NOMO-1 treated with dmso at 0.1 percent for 144 hours (cell line): ENCODE data around the gene TMEM266.

ENCODE experiments used
- DNase-seq: peaks from one replicate; lab custom pipeline; 2025; ENCODE audit not compliant: unreplicated experiment; lab: John Stamatoyannopoulos, UW

TMEM266 gene

GRCh38 chr15:76179023-76179422, 119.2 kb downstream of the TMEM266 start:
- no peak for DNase-seq

GRCh38 chr15:76180321-76180720, 120.5 kb downstream of the TMEM266 start:
- DNase-seq: no peak

GRCh38 chr15:76181705-76182107, 121.9 kb downstream of the TMEM266 start:
- no peak for DNase-seq

GRCh38 chr15:76183930-76184649, 124.3 kb downstream of the TMEM266 start:
- DNase-seq: no peak

- DNase-seq: no peak
These were observed 124.9 kb downstream of the TMEM266 start for GRCh38 chr15:76184650-76185035.

GRCh38 chr15:76185716-76186115, 125.9 kb downstream of the TMEM266 start:
- no peak for DNase-seq

GRCh38 chr15:76187163-76187562, 127.4 kb downstream of the TMEM266 start:
- no peak for DNase-seq

- no peak for DNase-seq
These were observed 129.3 kb downstream of the TMEM266 start for GRCh38 chr15:76189106-76189505.

GRCh38 chr15:76190070-76190564, 130.3 kb downstream of the TMEM266 start:
- no peak for DNase-seq

- DNase-seq: peak; percentile 42
These were observed 131.2 kb downstream of the TMEM266 start for GRCh38 chr15:76190751-76191538.

GRCh38 chr15:76191539-76192244, 131.9 kb downstream of the TMEM266 start:
- no peak for DNase-seq

GRCh38 chr15:76192715-76193114, 132.9 kb downstream of the TMEM266 start:
- no peak for DNase-seq

- DNase-seq: no peak
These were observed 134.1 kb downstream of the TMEM266 start for GRCh38 chr15:76193934-76194333.

- DNase-seq: no peak
These were observed 135.9 kb downstream of the TMEM266 start for GRCh38 chr15:76195506-76196268.

- DNase-seq: peak; percentile 76
These were observed 136.8 kb downstream of the TMEM266 start for GRCh38 chr15:76196269-76197231.

- no peak for DNase-seq
These were observed 138.1 kb downstream of the TMEM266 start for GRCh38 chr15:76197703-76198455.

- DNase-seq: no peak
These were observed 138.8 kb downstream of the TMEM266 start for GRCh38 chr15:76198456-76199105.
